Osteocyte (in vitro differentiated cells): Measurements from ENCODE around the gene ANKRD10. TPM values are rescaled to one million over a fixed set of nuclear protein-coding genes. Genes with fewer than 3 reads are reported as not detected.

ENCODE experiments used
- DNase-seq: peaks from one replicate; pipeline ENCODE4 v3.0.0; 2021; ENCODE audit warnings: mixed read lengths; ENCODE audit not compliant: unreplicated experiment; ENCODE audit errors: extremely low spot score
- H3K27ac Mint-ChIP-seq: one replicate; pipeline ENCODE4 v1.8.0; 2021; ENCODE audit warnings: mild to moderate bottlenecking, mixed read lengths; ENCODE audit not compliant: unreplicated experiment
- H3K27me3 Mint-ChIP-seq: one replicate; pipeline ENCODE4 v1.8.0; 2021; ENCODE audit warnings: mixed read lengths; ENCODE audit not compliant: unreplicated experiment
- H3K36me3 Mint-ChIP-seq: one replicate; pipeline ENCODE4 v1.8.0; 2021; ENCODE audit warnings: mixed read lengths; ENCODE audit not compliant: unreplicated experiment
- H3K4me1 Mint-ChIP-seq: one replicate; pipeline ENCODE4 v1.8.0; 2021; ENCODE audit warnings: mixed read lengths; ENCODE audit not compliant: unreplicated experiment
- H3K4me3 Mint-ChIP-seq: one replicate; pipeline ENCODE4 v1.8.0; 2021; ENCODE audit warnings: mild to moderate bottlenecking, moderate library complexity, mixed read lengths; ENCODE audit not compliant: unreplicated experiment
- H3K9me3 Mint-ChIP-seq: one replicate; pipeline ENCODE4 v1.8.0; 2021; ENCODE audit warnings: mixed read lengths; ENCODE audit not compliant: unreplicated experiment
- total RNA-seq: library from RNA; stranded (reverse); gene quantifications from 2 replicates; pipeline ENCODE4 v1.2.1, GENCODE V29; 2021
- TF ChIP-seq, protein P1 (sequence below): fragments of 200-600 bp; sonication (generic); IDR thresholded peaks from 2 replicates; pipeline ENCODE4 v1.5.0; 2021; ENCODE audit warnings: antibody characterized with exemption, mild to moderate bottlenecking, moderate library complexity

The ANKRD10 gene
- total RNA-seq, 1 donor from 2014 or later, result 257 TPM

DNA sequence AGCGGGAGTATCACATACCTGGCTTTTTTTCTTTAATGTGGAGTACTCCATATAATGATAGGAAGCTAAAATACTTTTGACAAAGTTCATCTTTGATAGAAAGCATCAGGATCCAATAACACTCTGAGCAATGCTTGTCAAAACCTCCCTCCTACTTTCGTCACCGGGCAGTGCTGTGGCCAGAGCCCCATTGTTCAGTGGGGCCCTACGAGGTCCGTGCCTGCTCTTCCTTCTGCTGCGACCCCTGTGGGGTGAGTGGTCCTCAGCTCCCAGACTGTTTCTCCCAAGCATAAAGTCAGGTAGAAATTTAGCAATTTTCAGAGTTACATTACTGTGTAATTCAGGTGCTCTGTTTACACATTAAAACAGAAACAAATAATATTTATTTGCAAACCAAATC lies 51.2 kb downstream of the ANKRD10 start:
- no peak for DNase-seq
- no peaks in the 10 kb centered on the region for H3K27me3 Mint-ChIP-seq
- H3K36me3 Mint-ChIP-seq, result peaks cover 2% of the 10 kb centered on the region
- TF ChIP-seq, protein P1, sequence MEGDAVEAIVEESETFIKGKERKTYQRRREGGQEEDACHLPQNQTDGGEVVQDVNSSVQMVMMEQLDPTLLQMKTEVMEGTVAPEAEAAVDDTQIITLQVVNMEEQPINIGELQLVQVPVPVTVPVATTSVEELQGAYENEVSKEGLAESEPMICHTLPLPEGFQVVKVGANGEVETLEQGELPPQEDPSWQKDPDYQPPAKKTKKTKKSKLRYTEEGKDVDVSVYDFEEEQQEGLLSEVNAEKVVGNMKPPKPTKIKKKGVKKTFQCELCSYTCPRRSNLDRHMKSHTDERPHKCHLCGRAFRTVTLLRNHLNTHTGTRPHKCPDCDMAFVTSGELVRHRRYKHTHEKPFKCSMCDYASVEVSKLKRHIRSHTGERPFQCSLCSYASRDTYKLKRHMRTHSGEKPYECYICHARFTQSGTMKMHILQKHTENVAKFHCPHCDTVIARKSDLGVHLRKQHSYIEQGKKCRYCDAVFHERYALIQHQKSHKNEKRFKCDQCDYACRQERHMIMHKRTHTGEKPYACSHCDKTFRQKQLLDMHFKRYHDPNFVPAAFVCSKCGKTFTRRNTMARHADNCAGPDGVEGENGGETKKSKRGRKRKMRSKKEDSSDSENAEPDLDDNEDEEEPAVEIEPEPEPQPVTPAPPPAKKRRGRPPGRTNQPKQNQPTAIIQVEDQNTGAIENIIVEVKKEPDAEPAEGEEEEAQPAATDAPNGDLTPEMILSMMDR, result no peak
- H3K4me1 Mint-ChIP-seq, result peaks cover 13% of the 10 kb centered on the region
- peaks cover 5% of the 10 kb centered on the region for H3K9me3 Mint-ChIP-seq
- no peak overlapping the region for H3K27ac Mint-ChIP-seq
- no peak overlapping the region for H3K4me3 Mint-ChIP-seq

DNA sequence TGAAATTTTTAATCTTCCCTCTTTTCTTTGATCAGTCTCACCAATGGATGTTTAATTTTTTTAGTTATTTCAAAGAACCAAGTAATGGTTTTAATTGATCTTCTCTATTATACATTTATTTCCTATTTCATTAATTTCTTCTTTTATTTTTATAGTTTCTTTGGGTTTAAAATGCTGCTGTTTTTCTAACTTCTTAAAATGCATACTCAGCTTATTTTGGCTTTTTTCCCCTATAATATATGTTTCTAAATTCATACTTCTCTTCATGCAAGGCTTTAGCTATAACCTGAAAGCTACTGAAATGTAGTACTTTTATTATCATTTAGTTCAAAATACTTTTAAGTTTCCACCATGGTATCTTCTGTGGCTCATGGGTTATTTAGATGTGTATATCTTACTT lies 53.9 kb downstream of the ANKRD10 start:
- Mint-ChIP-seq H3K27ac (no peak overlapping the region), H3K4me1 (peaks cover 1% of the 10 kb centered on the region), H3K9me3 (peaks cover 5% of the 10 kb centered on the region), H3K4me3 (no peak overlapping the region), H3K27me3 (no peaks in the 10 kb centered on the region), H3K36me3 (no peaks in the 10 kb centered on the region)
- no peak for DNase-seq
- TF ChIP-seq, protein P1, result no peak

DNA sequence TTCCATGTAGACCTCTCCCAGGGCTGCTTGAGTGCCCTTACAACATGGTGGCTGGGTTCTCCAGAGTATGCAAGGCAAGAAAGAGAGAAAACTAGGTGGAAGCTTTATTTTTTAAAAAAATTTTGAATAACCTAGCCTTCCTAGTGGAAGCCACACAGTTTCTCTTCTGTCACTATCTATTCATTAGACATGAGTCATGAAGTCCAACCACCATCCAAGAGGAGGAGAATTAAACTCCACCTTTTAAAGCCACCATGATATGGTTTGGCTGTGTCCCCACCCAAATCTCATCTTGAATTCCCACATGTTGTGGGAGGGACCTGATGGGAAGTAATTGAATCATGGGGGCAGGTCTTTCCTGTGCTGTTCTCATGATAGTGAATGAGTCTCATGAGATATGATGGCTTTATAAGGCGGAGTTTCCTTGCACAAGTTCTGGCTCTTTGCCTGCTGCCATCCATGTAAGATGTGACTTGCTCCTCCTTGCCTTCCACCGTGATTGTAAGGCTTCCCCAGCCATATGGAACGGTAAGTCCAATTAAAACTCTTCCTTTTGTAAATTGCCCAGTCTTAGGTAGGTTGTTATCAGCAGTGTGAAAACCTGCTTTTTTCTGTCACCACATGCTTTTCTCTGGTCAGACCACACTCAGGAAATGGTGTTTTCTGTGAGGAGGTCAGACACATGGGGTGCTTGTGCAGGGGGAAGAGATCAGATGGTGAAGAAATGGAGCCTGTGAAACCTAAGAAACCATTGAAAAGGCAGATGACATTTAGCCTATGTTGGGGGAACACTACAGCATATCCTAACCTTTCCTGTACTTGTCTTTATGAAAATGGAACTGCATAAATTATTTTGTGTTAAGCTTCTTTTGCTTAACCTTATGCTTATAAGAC lies 57.7 kb downstream of the ANKRD10 start:
- Mint-ChIP-seq H3K36me3 (no peaks in the 10 kb centered on the region), H3K27me3 (no peaks in the 10 kb centered on the region), H3K27ac (no peak overlapping the region), H3K9me3 (no peaks in the 10 kb centered on the region), H3K4me3 (no peak overlapping the region), H3K4me1 (no peaks in the 10 kb centered on the region)
- TF ChIP-seq, protein P1, result no peak
- DNase-seq, result no peak

DNA sequence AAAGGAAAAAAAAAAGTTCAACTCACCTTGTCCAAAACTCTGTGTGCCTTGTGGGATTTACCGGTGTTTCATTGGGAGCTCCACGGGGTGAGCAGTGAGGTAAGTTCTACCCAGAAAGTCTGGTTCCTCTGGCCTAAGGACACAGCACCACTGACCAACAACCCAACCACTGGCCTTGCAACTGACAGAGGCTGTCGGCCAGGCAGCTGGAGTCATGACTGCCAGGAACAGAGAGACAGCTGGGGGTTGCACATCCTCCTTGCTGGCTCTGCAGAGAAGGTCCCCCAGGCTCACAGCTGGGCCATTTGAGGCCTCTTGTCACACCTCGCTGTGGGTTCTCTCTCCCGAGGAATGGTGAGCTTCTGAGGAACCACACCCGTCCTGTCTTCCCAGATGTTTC lies 59.5 kb downstream of the ANKRD10 start:
- no peaks in the 10 kb centered on the region for H3K4me1 Mint-ChIP-seq
- H3K9me3 Mint-ChIP-seq, result no peaks in the 10 kb centered on the region
- TF ChIP-seq, protein P1, result no peak
- no peak overlapping the region for H3K27ac Mint-ChIP-seq
- H3K27me3 Mint-ChIP-seq, result no peaks in the 10 kb centered on the region
- H3K36me3 Mint-ChIP-seq, result no peaks in the 10 kb centered on the region
- DNase-seq, result no peak
- H3K4me3 Mint-ChIP-seq, result no peak overlapping the region

DNA sequence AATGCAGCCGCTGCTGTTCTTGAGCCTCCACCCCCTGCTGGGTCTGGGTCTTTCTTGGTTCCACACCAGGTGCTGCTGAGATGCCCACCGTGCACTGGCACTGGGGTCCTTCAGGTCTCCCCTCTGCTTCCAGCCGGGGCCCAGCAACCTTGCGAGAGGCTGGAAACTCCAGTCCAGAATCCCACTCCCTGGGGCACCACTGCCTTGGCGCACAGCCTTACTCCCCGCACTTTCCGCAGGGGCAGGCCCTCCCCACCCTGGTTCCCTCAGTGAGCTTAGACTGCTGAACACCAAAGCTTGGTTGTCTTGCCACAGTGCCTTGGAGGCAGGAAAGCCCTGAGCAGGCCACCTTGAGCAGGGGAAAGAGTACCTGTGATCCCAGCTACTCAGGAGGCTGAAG lies 60.0 kb downstream of the ANKRD10 start:
- H3K27ac Mint-ChIP-seq, result no peak overlapping the region
- H3K9me3 Mint-ChIP-seq, result no peaks in the 10 kb centered on the region
- H3K27me3 Mint-ChIP-seq, result peaks cover 3% of the 10 kb centered on the region
- H3K4me1 Mint-ChIP-seq, result no peaks in the 10 kb centered on the region
- no peak for DNase-seq
- TF ChIP-seq, protein P1, result no peak
- H3K36me3 Mint-ChIP-seq, result no peaks in the 10 kb centered on the region
- no peak overlapping the region for H3K4me3 Mint-ChIP-seq
